ENCODE measurements around the gene NTM. TPM values are rescaled to one million over a fixed set of nuclear protein-coding genes. Genes with fewer than 3 reads are reported as not detected.
"Not testable (repeated sequence)": the region's sequence is repeated elsewhere in the genome, so short reads cannot be mapped to it uniquely, and the experiment has no call there.

The NTM gene
- total RNA-seq, 4 donors from 2014 or later = 0.78 to 1.1 (median 0.88) TPM; not detected in 1

DNA sequence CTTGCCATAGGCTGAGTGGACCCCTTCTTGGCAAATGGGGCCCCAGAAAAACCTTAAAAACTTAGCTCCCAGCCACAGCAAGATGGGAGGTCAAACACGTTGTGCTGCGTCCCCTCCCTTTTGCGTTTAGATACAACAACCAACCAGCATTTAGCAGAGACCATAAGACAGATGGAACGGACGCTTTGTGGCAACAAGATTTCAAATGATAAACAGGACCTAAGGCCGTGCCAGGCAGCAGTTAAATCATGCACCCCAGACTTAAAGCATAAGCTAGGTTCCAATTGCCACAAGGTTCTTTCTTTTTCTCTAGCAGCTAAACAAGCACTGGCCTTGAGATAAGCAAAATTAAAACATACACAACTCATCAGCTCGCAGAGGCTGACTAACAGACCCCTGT lies 39.4 kb upstream of the NTM start:
- intact Hi-C loops (cut with DNase I) = no loop called here
- H3K36me3 ChIP-seq = no peaks in the 10 kb centered on the region
- TF ChIP-seq, protein P1, sequence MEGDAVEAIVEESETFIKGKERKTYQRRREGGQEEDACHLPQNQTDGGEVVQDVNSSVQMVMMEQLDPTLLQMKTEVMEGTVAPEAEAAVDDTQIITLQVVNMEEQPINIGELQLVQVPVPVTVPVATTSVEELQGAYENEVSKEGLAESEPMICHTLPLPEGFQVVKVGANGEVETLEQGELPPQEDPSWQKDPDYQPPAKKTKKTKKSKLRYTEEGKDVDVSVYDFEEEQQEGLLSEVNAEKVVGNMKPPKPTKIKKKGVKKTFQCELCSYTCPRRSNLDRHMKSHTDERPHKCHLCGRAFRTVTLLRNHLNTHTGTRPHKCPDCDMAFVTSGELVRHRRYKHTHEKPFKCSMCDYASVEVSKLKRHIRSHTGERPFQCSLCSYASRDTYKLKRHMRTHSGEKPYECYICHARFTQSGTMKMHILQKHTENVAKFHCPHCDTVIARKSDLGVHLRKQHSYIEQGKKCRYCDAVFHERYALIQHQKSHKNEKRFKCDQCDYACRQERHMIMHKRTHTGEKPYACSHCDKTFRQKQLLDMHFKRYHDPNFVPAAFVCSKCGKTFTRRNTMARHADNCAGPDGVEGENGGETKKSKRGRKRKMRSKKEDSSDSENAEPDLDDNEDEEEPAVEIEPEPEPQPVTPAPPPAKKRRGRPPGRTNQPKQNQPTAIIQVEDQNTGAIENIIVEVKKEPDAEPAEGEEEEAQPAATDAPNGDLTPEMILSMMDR (IDR thresholded peaks at IDR 0.05) = no peak
- no peak for TF ChIP-seq POLR2A (IDR thresholded peaks at IDR 0.05)
- H3K9me3 ChIP-seq = no peaks in the 10 kb centered on the region
- H3K4me3 ChIP-seq (replicated peaks in 1 of 3) = no peak overlapping the region
- DNase-seq = no peak
- H3K4me1 ChIP-seq = no peaks in the 10 kb centered on the region
- 56 to 64% methylated on average over 7 of the region's 7 CpGs for WGBS, 2 donors
- H3K27ac ChIP-seq = no peak overlapping the region
- no peaks in the 10 kb centered on the region for H3K27me3 ChIP-seq

DNA sequence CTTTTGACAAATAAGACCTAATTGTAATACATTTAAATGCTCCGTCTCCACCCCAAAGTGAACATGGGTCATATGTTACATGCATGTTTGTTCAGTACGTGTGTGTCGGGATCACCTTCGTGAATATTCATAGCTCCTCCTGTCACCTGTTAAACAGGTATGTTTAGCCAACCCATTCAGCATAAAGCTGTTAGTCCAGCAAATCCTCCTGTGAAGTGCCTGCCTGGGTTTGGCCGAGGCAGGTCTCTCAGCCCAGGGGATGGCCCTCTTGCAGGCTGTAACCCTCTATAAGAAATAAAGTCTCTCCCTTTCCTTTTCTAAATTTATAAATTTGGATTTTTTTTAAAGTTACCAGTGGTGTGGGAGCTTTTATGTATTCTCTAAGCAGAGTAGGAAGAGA lies 38.9 kb upstream of the NTM start:
- intact Hi-C loops (cut with DNase I) = no loop called here
- TF ChIP-seq, protein P1 (IDR thresholded peaks at IDR 0.05) = no peak
- no peak for TF ChIP-seq POLR2A (IDR thresholded peaks at IDR 0.05)
- no peaks in the 10 kb centered on the region for H3K9me3 ChIP-seq
- H3K36me3 ChIP-seq = no peaks in the 10 kb centered on the region
- no peaks in the 10 kb centered on the region for H3K4me1 ChIP-seq
- no peaks in the 10 kb centered on the region for H3K27me3 ChIP-seq
- H3K4me3 ChIP-seq (replicated peaks in 1 of 3) = no peak overlapping the region
- DNase-seq = peak in 1 of 2 donors; percentile 8
- H3K27ac ChIP-seq = no peak overlapping the region
- 44 to 49% methylated on average over 5 of the region's 5 CpGs for whole genome bisulfite sequencing, 2 donors

DNA sequence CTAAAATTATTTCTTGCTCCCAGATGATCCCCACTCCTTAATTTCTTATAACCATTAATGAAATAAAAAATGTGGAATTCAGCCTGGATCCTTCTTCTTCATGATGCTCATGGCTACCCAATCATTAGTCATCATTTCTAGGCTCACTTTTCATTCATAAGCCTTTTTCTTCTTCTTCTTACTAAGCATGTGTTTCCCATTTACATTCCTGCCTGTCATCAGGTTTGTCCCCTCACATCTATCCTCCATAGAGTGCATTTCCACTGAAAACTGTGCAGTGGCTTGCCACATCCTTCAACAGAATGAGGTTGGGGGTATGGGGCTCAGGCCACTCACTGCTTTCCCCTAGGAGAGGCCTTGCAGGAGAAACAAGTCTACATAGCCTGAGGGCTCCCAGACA lies 35.8 kb upstream of the NTM start:
- no peaks in the 10 kb centered on the region for H3K27me3 ChIP-seq
- H3K36me3 ChIP-seq = no peaks in the 10 kb centered on the region
- H3K4me1 ChIP-seq = no peaks in the 10 kb centered on the region
- intact Hi-C loops (cut with DNase I) = no loop called here
- TF ChIP-seq, protein P1 (IDR thresholded peaks at IDR 0.05) = no peak
- no peak for TF ChIP-seq POLR2A (IDR thresholded peaks at IDR 0.05)
- DNase-seq = no peak
- no peak overlapping the region for H3K27ac ChIP-seq
- no peak overlapping the region for H3K4me3 ChIP-seq (replicated peaks in 1 of 3)
- H3K9me3 ChIP-seq = no peaks in the 10 kb centered on the region

DNA sequence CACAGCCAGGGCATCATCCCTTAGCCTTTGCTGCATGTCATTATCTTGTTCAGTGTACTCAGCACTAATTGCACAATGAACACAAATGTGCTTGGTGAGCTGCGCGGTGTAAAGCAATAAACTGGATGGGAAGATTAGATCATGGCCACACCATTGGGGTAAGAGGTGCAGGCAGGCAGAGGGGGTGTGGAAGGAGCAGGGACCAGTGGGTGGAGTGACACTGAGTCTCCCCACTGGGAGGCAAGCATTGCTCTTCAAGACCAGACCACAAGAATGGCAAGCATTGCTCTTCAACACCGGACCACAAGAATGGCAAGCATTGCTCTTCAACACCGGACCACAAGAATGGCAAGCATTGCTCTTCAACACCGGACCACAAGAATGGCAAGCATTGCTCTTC lies 28.5 kb upstream of the NTM start:
- 65 to 80% methylated on average over 2 to 3 of the region's 5 CpGs for WGBS, 2 donors
- not testable (repeated sequence) for DNase-seq

DNA sequence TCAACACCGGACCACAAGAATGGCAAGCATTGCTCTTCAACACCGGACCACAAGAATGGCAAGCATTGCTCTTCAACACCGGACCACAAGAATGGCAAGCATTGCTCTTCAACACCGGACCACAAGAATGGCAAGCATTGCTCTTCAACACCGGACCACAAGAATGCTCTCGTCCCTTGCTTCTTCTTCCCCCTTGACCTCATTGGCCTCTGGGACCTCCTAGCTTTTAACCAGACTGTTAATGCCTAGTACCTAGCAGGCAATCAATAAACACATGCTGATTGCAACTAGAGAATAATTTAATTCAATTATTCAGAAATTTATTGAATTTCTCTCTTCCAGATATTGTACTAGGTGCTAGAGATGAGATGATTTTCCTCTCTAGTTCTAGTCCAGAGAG lies 28.0 kb upstream of the NTM start:
- H3K27ac ChIP-seq; H3K4me3 ChIP-seq (replicated peaks in 1 of 3); H3K4me1 ChIP-seq; intact Hi-C loops (cut with DNase I); DNase-seq; H3K9me3 ChIP-seq; H3K27me3 ChIP-seq; H3K36me3 ChIP-seq: not testable (repeated sequence)
- 90 to 94% methylated on average over 4 of the region's 6 CpGs for WGBS, 2 donors

More for the DNA sequence above, 28.5 kb upstream of the NTM start:
- intact Hi-C loops (cut with DNase I); H3K36me3 ChIP-seq; H3K9me3 ChIP-seq; H3K27me3 ChIP-seq; H3K4me1 ChIP-seq; H3K27ac ChIP-seq; H3K4me3 ChIP-seq (replicated peaks in 1 of 3): not testable (repeated sequence)

DNA sequence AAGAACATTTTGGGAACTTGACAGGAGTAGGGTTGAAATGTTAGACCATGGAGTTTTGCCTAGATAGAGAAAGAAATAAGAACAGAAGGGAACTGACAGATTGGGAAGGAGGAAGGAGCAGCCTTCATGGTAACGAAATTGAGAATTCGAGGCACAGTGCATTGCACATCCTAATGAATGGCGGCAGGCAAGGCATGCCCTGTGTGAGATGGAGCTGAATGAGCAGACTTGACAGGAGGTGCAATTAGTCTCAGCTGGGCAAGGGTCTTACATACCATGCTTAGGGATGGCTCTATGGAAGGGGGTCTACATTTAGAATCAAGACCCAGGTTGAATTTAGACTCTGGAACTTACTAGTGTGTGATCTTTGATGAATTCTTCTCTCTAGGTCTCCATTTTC lies 25.0 kb upstream of the NTM start:
- H3K27me3 ChIP-seq = no peaks in the 10 kb centered on the region
- no peak overlapping the region for H3K4me3 ChIP-seq (replicated peaks in 1 of 3)
- WGBS, 2 donors = 91 to 96% methylated on average over 3 of the region's 3 CpGs
- H3K4me1 ChIP-seq = no peaks in the 10 kb centered on the region
- intact Hi-C loops (cut with DNase I) = no loop called here
- TF ChIP-seq POLR2A (IDR thresholded peaks at IDR 0.05) = no peak
- TF ChIP-seq, protein P1 (IDR thresholded peaks at IDR 0.05) = no peak
- H3K27ac ChIP-seq = no peak overlapping the region
- DNase-seq = no peak
- H3K9me3 ChIP-seq = no peaks in the 10 kb centered on the region
- no peaks in the 10 kb centered on the region for H3K36me3 ChIP-seq
